Esophagus (tissue), 2 donors: ENCODE results near the gene SPATA13. TPM values are rescaled to one million over a fixed set of nuclear protein-coding genes. Genes with fewer than 3 reads are reported as not detected.

Experiments
- H3K27ac ChIP-seq, 2 donors: one replicate each; pipeline ENCODE4 v1.5.1; 2013; ENCODE audit warnings: low read depth in 2 of 2, mild to moderate bottlenecking in 2 of 2, inconsistent platforms in 1 of 2, low read length in 1 of 2, moderate library complexity in 1 of 2
- H3K27me3 ChIP-seq, 2 donors: one replicate each; pipeline ENCODE4 v1.6.1; 2013; ENCODE audit warnings: low read length in 2 of 2, control low read depth in 1 of 2, mild to moderate bottlenecking in 1 of 2; ENCODE audit not compliant: insufficient read depth in 2 of 2, control insufficient read depth in 1 of 2
- H3K36me3 ChIP-seq, 2 donors: one replicate each; pipeline ENCODE4 v1.6.1; 2013; ENCODE audit warnings: low read length in 1 of 2; ENCODE audit not compliant: control insufficient read depth in 2 of 2, insufficient read depth in 2 of 2
- H3K4me1 ChIP-seq, 2 donors: one replicate each; pipeline ENCODE4 v1.6.1; 2013; ENCODE audit warnings: low read length in 1 of 2; ENCODE audit not compliant: control insufficient read depth in 2 of 2, insufficient read depth in 2 of 2
- H3K4me3 ChIP-seq, 2 donors: one replicate each; pipeline ENCODE4 v1.5.1; 2013; ENCODE audit warnings: low read length in 2 of 2, mild to moderate bottlenecking in 2 of 2, low read depth in 1 of 2, moderate library complexity in 1 of 2
- H3K9me3 ChIP-seq, 2 donors: one replicate each; pipeline ENCODE4 v1.6.1; 2013; ENCODE audit warnings: mild to moderate bottlenecking in 2 of 2, low read depth in 1 of 2, low read length in 1 of 2, moderate library complexity in 1 of 2; ENCODE audit not compliant: control insufficient read depth in 2 of 2, insufficient read depth in 1 of 2
- WGBS, 2 donors: extraction: QIAGEN DNeasy Blood & Tissue Kit; methylation state at CpG; one replicate each; pipeline ENCODE4 v1.1.7; 2013; 5-methylcytosine and 5-hydroxymethylcytosine counted together
- polyA plus RNA-seq, 2 donors: library from polyadenylated mRNA; stranded (reverse); fragments of 200-250 nt; gene quantifications; one replicate each; pipeline ENCODE4 v1.2.3, GENCODE V29; 2013
- donor health status: healthy with polysubstance abuse.
- donor health status: Bipolar disorder and iron deficiency.

SPATA13 gene
- polyA plus RNA-seq, 2 donors: 1.8 to 3.8 TPM

DNA sequence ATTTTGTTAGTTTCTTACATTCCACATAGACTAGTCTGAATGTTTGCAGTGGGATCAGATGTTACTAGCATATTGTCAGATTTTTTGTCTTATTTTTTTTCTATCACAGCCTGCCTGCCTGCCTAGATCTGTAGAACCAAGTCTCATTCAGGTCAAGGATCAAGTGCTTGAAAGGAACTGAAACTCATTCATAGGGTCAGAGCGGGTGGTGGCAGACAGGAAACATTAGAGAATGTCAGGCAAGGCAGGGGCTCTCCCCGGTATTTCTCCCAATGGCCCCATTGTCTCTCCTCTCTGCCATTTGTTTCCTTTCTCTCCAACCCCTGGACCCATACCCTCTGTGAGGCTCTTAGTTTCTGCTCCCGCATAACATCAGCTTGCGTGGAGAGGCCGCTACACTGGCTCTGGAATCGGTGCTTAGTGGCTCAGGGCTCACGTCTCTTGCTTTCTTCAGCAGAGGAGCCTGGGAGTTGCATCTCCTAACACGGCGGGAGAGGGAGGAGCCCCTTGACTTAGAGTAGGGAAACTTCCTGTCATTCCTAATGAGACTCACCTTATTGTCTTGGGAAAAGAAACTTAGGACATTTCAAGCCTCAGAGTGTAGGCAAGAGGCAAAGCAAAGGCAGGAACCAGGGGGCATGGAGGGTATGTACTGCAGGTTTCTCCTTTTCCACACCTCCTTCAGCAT, 35.6 kb upstream of the SPATA13 start:
- H3K27me3 ChIP-seq: no peaks in the 10 kb centered on the region
- no peaks in the 10 kb centered on the region for H3K36me3 ChIP-seq
- no peak overlapping the region for H3K4me3 ChIP-seq
- WGBS, 2 donors: 68 to 80% methylated on average over 9 of the region's 9 CpGs
- no peaks in the 10 kb centered on the region for H3K9me3 ChIP-seq
- H3K27ac ChIP-seq: no peak overlapping the region
- peaks cover 0 to 4% of the 10 kb centered on the region in 2 donors for H3K4me1 ChIP-seq

GRCh38 chr13:24127116-24127631, 33.3 kb upstream of the SPATA13 start:
- Histone ChIP-seq H3K27me3 (no peaks in the 10 kb centered on the region), H3K4me1 (peaks cover 0 to 4% of the 10 kb centered on the region in 2 donors), H3K9me3 (peaks cover 3 to 4% of the 10 kb centered on the region in 2 donors), H3K4me3 (no peak overlapping the region), H3K36me3 (no peaks in the 10 kb centered on the region), H3K27ac (peak overlapping the region in 1 of 2 donors; percentile 56)
- WGBS, 2 donors: 59 to 73% methylated on average over 2 of the region's 2 CpGs

GRCh38 chr13:24128112-24128511, 32.4 kb upstream of the SPATA13 start:
- 73 to 82% methylated on average over 5 of the region's 5 CpGs for WGBS, 2 donors
- no peak overlapping the region for H3K27ac ChIP-seq
- no peak overlapping the region for H3K4me3 ChIP-seq
- no peaks in the 10 kb centered on the region for H3K27me3 ChIP-seq
- peaks cover 3 to 4% of the 10 kb centered on the region in 2 donors for H3K9me3 ChIP-seq
- H3K4me1 ChIP-seq: peaks cover 0 to 4% of the 10 kb centered on the region in 2 donors
- no peaks in the 10 kb centered on the region for H3K36me3 ChIP-seq

DNA sequence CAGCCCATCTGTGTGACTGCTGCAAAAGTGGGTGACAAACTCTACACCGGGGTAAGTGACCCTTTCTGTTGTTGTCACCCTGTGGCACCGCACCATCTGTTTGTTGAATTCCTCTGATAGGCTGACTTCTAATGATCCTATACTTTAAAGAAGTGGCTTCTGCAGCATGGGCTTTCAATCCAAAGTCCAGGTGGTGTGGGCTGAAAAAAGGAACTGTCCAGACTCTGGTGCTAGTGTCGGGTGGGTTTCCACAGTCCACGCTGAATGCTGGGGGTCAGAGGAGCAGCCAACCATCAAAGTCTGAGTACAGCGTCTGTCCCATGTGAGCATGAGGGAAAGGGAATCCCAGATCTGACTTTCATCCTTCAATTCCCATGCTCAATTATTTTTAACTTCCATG, 31.6 kb upstream of the SPATA13 start:
- Histone ChIP-seq H3K9me3 (peaks cover 3 to 4% of the 10 kb centered on the region in 2 donors), H3K27ac (no peak overlapping the region), H3K4me3 (no peak overlapping the region), H3K4me1 (peaks cover 0 to 4% of the 10 kb centered on the region in 2 donors), H3K36me3 (no peaks in the 10 kb centered on the region), H3K27me3 (no peaks in the 10 kb centered on the region)
- 88 to 89% methylated on average over 5 of the region's 5 CpGs for WGBS, 2 donors

GRCh38 chr13:24129914-24130774, 30.4 kb upstream of the SPATA13 start:
- no peaks in the 10 kb centered on the region for H3K36me3 ChIP-seq
- WGBS, 2 donors: 48 to 60% methylated on average over 12 of the region's 12 CpGs
- H3K27ac ChIP-seq: no peak overlapping the region

GRCh38 chr13:24131749-24132148, 28.8 kb upstream of the SPATA13 start:
- 48 to 85% methylated on average over 1 of the region's 1 CpG for WGBS, 2 donors
- Histone ChIP-seq H3K36me3 (no peaks in the 10 kb centered on the region), H3K4me1 (peaks cover 0 to 4% of the 10 kb centered on the region in 2 donors), H3K9me3 (peaks cover 3 to 4% of the 10 kb centered on the region in 2 donors), H3K27me3 (no peaks in the 10 kb centered on the region), H3K4me3 (no peak overlapping the region), H3K27ac (no peak overlapping the region)

More at GRCh38 chr13:24129914-24130774, 30.4 kb upstream of the SPATA13 start:
- Histone ChIP-seq H3K4me1 (peaks cover 0 to 4% of the 10 kb centered on the region in 2 donors), H3K4me3 (no peak overlapping the region), H3K9me3 (peaks cover 3 to 4% of the 10 kb centered on the region in 2 donors), H3K27me3 (no peaks in the 10 kb centered on the region)

GRCh38 chr13:24133021-24133795, 27.3 kb upstream of the SPATA13 start:
- 84 to 85% methylated on average over 7 of the region's 7 CpGs for WGBS, 2 donors
- Histone ChIP-seq H3K4me1 (no peaks in the 10 kb centered on the region), H3K36me3 (no peaks in the 10 kb centered on the region), H3K27ac (no peak overlapping the region), H3K27me3 (no peaks in the 10 kb centered on the region), H3K9me3 (peaks cover 3 to 4% of the 10 kb centered on the region in 2 donors), H3K4me3 (no peak overlapping the region)

DNA sequence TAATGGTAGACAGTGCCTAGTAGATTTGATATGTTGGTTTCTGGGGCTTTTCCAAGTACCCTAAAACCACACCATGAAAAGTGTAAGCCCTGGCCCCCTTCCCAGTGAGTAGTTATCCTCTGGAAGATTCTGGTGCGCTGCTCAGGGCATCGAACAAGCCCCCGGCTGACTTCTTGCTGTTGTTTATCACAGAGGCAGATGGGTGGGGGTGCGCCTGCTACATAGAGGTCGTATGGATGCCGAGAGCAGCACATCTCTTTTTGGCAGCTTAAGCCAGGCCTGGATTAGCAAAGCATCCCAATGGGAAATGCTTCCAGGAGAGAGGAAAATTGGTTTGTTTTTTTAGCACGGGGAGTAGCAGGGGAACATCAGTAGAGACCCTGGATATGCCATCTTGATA, 26.3 kb upstream of the SPATA13 start:
- 61 to 69% methylated on average over 7 of the region's 7 CpGs for WGBS, 2 donors
- Histone ChIP-seq H3K4me1 (no peaks in the 10 kb centered on the region), H3K27ac (no peak overlapping the region), H3K27me3 (no peaks in the 10 kb centered on the region), H3K36me3 (no peaks in the 10 kb centered on the region), H3K9me3 (peaks cover 3 to 4% of the 10 kb centered on the region in 2 donors), H3K4me3 (no peak overlapping the region)

- WGBS, 2 donors: 72 to 83% methylated on average over 6 of the region's 6 CpGs
- Histone ChIP-seq H3K4me1 (no peaks in the 10 kb centered on the region), H3K27ac (no peak overlapping the region), H3K27me3 (no peaks in the 10 kb centered on the region), H3K9me3 (peaks cover 3 to 4% of the 10 kb centered on the region in 2 donors), H3K4me3 (no peak overlapping the region), H3K36me3 (no peaks in the 10 kb centered on the region)
Observed at GRCh38 chr13:24134757-24135156, 25.8 kb upstream of the SPATA13 start.
